GM19351 (cell line): Measurements from ENCODE around the gene GALNT9.

Experiments used
- ATAC-seq: cut with Tn5 transposase; IDR thresholded peaks from one replicate; pipeline ENCODE4 v1.9.1; 2021; ENCODE audit warnings: mild to moderate bottlenecking, moderate library complexity; ENCODE audit not compliant: unreplicated experiment

The GALNT9 gene

DNA sequence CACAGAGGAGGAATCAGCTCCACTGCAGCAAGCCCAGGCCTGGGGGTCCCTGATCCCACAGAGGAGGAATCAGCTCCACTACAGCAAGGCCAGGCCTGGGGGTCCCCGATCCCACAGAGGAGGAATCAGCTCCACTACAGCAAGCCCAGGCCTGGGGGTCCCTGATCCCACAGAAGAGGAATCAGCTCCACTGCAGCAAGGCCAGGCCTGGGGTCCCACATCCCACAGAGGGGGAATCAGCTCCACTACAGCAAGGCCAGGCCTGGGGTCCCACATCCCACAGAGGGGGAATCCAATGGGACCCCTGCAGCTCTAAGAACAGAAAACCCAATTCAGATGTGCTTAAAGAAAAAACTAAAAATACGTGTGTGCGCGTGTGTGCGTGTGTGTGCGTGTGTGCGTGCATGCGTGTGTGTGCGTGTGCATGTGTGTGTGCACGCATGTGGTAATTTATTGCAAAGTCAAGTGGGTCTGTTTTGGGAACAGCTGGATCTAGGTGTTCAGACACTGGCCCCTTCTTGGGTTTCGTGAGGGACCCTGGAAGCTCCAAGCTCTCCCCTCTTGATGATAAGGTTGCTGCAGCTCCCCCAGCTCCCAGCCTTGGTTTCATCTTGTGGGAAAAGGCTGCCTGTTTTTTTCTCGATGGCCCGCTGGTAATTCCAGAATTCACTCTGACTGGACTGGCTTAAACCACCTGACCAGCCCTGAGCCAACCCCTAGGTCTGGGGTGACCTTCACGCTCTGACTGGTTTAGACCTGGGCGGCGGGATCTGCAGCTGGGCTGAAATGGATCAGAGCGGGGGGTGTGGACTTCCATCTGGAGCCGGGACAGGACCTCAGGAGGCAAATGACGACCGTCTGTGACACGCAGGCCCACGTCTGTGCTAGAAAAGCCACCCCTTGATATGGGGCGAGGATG lies 47.1 kb downstream of the GALNT9 start:
- ATAC-seq: no peak

DNA sequence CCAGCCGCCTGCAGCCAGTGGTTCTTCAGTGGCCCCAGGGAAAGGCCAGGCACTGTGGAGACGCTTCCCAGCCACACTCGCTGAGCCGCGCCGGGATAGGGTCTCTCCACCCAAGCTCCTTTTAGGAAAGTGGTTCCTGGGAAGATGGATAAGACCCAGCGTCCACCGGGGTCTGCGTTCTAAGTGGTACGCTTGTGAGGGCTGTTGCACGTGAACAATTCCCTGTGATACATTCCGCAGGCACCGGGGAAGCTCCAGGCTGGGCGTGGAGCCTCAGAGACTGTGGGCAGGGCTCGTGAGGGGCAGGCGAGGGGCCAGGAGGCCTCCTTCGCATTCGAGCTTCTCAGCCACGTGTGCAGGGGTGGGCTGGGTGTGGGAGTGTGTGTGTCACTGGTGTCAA lies 48.4 kb downstream of the GALNT9 start:
- no peak for ATAC-seq

DNA sequence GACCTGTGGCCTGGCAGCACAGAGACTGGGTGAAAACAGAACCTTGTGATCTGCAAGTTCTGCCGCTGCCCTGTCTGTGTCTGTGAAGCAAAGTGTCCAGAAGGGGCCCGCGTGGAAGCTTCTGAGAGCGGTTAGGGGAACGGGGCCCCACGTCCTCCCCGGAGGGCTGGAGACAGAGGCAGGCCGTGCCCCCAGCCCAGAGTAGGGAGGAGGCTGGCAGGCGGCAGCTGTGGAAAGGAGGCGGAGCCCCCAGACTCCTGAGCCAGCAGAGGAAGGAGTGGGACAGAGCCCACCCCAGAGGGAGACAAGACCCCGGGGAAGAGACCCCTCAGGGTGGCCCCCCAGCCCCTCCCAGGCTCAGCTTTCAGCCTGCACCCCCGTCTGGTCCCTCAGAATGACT lies 49.0 kb downstream of the GALNT9 start:
- no peak for ATAC-seq

DNA sequence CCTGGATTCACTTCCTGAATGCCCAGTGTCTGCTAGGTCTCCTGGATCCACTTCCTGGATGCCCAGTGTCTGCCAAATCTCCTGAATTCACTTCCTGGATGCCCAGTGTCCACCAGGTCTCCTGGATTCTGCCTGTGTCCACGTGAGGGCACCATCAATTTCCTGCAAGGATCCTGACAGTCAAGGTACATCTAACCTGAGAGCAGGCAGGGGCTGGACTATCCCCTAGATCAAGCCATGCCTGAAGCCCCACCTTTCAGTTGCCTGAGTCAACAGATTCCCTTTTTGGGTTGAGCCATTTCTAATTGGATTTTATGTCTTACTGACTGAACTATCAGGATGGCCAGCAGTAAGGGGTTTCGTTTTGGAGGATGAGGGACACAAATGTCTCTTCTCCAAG lies 49.5 kb downstream of the GALNT9 start:
- ATAC-seq: no peak

DNA sequence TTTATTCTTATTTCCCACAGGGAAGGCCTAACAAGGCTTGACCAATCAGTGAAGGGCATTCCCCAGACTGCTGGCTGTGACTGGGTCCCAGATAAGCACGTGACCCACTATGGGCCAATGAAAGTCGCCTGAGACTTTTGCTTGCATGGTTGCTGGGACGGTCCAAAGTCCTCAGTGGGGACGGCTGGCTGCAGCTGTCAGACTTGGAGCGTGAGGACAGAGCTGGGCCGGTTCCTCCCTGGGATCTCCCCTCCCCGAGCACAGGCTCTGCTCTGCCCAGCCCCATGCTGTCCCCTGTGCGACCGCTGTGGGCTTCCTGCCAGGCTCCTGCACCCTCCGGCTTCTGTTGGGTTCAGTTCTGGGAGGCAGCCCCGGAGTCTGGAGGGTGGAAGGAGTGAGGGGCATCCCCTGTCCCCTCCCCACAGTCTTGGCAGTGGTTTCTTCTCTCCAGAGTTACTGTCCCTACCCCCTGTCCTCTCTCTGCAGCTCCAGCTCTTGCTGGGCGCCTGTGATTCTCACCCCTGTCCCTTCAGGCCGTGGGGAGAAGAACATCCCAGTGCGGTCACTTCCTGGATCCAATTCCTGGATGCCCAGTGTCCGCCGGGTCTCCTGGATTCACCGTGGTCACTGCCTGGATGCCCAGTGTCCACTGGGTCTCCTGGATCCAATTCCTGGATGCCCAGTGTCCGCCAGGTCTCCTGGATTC lies 50.1 kb downstream of the GALNT9 start:
- ATAC-seq: no peak

DNA sequence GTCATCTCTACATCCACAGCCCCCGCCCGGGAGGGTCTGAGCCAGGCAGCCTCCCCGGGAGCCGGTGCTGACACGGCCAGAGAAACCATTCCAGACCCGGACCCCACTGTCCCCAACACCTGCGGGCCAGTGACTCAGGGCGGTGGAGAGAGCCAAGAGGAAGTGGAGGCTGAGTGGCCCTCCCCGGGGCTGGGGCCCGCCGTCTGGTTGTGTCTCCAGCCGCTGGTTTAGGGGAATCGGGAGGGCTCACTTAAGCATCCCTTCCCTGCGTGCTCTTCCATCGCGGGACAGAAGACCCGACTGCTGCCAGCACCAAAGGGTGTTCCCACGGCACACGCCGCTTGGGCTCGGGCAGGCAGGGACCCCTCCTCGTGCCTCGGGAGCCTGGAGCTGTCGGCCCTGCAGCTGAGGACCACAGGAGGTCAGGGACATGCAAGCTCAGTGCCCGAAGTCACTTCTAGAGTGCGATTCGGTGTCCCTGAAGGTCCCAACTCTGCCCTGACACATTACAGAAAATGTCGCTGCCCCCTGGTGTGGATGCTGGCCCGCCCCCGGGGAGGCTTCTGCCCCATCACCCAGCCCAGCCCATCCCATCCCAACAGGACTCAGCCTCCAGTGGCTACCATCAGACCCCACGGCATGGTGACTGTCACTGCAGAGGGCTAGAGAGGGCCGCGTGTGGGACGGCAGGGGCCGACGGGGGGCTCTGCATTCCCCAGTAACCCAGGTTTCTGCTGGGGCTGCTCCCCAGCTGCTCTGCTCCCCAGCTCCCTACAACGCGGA lies 50.8 kb downstream of the GALNT9 start:
- ATAC-seq: no peak

DNA sequence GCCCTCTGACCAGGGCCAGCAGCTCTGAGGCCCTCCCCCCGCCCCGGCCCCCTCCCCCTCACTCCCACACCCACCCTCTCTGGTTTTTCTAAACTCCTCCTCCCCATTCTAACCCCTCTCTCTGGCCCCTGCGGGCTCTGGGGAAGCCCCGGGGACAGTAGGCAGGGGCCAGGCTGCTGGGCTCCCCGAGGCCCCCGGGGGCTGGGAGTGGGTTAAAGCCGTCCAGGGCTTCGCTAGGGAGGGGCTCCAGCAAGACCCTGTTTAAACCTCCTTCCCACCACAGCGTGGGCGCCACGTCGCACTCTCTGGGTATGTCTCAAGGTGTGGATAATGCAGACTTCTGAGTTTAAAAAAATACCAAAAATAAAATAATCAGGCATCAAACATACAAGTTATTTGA lies 51.4 kb downstream of the GALNT9 start:
- no peak for ATAC-seq

DNA sequence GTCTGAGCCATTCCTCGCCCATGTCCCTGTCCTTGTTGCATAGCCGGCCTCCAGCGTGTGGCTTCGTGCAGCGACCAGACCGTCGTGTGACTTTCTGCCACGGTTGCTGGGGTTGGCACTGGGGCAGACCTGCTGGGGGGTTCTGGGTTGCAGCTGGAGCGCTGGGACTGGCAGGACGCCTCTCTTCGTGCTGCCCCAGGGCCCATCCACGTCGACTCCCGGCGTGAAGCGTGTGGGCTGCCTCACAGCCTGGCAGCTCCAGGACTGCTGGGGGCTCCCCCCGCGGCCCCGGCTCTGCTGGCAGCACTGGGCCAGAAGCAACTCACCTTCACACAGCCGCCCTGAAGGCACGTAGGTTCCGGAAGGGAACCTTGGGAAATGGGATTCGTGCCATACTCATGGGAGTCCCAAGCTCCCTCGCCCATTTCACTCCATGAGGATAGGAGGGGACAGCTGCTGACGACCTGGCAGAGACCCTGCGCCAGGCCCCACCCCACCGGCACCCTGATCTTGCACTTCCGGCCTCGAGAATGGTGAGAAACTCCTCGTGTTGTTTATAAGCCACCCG lies 51.9 kb downstream of the GALNT9 start:
- no peak for ATAC-seq

DNA sequence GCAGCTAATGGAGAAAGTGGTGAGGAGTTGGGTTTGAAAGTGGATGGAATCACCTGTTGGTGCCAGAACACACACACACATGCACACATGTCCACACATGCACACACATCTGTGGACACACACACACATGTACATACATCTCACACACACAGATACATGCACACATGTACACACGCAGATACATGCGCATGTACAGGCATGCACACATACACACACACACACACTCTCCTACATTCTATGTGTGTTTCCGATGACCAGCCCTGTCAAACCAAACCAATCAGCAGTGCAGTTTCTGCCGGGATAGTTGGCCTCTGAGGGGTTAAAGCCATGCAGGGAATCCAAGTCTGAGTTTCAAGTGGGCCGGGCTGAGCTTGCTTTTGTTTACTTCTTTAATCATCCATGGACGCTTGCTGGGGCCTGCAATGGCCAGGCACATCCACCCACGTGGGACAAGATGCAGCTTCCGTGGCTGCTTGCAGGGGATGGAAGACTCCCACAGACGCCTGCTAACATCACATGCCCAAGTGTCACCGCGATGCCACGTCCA lies 52.5 kb downstream of the GALNT9 start:
- ATAC-seq: no peak

DNA sequence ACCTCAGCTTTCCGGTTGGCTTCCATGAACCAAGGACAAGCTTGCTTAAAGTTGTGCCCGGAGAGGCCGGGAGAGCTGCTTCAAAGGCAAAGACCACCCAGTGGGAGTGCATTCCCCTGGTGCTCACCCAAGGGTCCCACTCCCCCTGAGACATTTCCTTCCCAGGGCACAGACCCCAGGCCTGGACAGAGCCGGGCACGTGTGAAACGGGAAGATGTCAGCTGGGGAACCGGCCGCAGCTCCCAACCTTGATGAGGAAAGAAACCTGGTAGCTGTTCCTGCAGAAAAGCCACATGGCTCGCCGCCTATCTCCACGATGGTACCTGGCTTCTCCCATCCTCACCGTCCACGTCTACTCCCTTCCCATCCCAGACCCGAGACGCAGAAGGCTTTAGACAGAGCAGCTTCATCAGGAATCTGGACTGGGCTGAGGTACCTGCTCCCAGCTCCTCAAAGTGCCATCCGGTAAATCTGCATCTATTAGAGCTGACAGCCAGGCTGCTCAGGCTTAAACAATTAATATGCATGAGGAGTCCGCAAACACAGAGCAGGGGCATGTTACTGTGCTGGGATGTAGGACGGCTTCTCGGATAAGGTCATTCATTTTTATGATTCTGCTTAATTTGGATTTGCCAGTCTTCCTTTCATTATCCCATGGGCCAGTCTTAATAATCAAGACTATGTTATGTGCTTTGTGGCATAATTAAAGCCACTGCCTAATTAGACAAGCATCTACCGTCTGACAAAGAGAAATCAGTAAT lies 53.1 kb downstream of the GALNT9 start:
- ATAC-seq: no peak

DNA sequence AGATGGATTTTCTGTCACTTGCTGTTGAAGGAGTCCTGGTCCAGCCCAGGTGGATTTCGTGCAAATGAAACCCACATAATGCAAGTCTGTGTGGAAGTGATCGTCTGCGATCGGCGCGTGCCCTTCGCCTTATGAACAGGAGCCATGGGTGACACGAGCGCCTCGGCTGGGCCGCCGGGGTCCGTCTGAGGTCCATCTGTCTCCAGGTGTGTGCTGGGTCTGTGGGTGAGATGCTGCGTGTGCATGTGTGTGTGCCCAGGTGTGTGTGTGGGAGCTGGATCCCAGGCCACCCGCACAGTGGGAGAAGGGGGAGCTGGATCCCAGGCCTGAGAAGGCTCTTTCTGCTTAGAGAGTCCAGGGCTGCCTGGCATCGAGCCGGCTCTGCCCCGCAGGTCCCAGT lies 53.8 kb downstream of the GALNT9 start:
- no peak for ATAC-seq

DNA sequence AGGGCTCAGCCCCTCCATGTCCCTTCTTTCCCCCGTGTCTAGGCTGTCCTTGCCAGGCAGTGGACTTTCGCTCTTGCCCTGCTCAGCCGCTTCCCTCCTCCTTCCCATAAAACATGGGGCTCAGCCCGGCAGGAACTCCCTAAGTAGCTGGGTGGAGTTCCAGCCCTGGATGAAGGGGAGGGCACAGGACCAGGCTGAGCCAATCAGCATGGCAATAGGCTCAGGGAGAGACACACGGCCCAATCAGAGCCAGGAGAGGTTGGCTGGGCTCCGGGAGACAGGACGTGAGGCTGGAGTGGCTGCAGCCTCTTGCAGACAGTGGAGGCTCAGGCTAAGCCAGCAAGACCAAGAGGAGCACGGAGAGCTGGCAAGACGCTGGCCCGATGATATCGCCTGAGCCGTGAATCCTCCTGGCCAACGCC lies 54.3 kb downstream of the GALNT9 start:
- no peak for ATAC-seq

DNA sequence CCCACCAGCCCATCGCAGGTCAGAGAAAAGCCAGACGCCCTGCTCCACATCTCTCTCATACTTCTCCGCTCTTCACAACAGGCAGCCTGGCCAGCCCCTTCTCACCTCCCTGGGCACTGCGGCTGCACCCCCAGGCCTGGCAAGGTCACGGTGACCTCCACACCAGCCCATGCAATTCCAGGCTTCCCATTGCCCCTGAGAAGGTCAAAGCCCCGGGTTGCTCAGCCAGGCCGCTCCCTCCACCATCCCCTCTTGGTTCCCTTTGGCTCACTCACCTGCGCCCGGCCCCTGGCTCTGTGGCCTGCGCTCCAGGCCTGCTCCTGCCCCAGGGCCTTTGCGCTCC lies 55.4 kb downstream of the GALNT9 start:
- ATAC-seq: no peak

DNA sequence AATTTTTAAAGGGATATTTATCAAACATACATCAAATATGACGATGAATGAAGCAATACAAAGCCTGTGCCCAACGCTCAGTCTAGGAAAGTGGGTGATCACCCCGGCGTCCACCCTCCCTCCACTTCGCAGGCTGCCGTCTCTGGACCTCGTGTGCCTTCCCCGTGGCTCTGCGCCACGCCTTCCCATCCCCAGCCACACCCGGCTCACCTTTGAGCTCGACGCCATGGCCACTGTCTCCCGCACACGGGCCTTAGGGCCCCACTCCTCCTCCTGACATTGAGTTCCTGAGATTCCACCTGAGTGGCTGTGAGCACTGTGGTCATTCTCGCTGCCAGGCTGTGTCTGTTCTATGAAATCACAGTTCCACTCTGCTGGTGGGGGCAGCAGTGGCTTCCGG lies 56.7 kb downstream of the GALNT9 start:
- ATAC-seq: no peak

DNA sequence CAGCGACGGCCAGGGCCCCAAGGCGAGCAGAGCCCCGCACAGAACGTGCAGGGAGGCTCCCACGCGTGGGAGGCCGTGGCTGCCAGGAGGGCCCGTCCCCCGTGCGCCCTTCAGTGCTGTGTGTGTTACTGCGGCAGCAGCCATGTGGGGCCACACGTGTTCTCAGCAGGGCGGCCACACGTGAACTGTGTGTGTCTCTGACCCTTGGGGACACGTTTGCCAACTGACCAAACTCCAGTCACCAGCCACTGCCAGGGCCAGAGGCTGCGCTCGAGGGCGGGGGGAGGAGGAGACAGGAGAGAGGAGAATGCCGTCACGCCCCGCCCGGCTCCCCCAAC lies 57.7 kb downstream of the GALNT9 start:
- ATAC-seq: no peak

DNA sequence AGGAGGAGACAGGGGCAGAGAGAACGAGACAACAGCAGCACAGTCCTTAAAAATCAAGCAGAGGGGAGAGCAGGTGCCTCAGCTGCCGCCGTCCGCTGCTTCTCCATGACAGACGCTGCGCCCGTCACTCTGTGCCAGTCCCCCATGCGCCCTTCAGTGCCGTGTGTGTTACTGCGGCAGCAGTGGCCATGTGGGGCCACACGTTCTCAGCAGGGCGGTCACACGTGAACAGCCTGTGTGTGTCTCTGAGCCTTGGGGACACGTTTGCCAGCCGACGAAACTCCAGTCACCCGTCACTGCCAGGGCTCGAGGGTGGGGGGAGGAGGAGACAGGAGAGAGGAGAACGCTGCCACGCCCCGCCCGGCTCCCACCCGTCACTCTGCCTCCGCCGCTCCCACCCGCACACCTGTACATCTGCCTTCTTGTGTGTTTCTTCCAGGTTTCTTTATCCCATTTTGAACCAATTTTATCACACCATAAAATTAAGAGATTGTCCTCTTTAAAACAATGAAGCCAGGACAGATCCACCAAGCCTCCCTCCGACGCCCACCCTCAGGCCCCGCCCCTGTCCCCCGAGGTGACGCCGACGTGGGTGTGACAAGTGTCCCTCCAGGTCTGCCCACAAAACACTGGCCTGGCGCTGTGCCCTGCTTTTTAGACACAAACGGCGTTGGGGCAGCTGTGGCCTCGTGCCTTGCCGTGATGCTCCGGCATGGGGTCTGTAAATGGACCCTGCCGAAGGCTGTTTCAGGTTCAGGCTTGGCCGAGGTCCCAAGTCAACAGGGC lies 58.2 kb downstream of the GALNT9 start:
- no peak for ATAC-seq

DNA sequence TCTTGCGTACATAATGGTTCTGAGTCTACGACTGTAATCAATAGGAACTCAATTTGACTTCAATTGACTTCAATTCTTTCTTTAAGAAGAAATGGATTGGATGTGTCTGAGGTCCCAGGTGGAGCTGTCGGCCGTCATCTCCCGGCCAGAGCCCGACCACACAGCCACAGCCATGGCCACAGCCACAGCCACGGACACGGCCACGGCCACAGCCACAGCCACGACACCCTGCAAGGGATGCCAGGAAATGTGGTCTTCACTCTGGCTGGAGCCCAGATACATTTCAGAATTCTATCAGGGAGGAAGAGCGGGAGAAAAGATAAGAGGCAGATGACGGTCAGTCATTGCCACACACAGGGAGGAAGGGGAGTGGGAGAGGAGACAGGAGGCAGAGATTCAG lies 58.9 kb downstream of the GALNT9 start:
- no peak for ATAC-seq

DNA sequence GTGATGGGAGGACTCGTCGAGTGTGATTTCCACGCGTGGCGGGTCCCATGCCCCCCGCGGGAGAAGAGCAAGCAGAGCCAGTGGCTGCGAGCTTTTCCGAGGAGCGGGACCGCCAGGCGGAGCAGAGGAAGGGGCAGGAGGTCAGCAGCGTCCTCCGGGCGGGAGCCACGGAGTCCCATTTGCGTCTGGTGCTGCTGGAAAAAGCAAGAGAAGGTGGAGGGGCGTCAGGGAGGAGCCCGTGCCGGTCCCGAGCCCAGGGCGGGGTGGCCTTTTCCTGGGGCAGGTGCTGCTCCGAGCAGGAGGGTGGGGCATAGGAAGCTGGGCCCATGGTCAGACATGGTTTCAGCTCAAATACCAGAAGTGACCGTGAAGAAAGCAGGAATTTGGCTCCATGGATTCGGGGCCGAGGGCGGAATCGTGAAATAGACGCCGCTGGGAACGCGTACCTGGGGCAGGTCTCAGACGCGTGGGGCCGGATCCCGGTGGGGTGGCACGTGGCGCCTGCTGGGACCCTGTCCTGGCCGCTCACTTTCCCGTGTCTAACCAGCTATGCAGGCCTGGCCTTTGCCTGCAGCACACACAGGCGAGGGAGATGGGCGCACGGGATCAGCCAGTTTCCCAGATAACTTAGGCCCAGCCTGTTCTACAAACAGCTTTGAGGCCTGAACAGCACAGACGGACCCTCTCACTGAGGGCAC lies 60.0 kb downstream of the GALNT9 start:
- ATAC-seq: no peak

DNA sequence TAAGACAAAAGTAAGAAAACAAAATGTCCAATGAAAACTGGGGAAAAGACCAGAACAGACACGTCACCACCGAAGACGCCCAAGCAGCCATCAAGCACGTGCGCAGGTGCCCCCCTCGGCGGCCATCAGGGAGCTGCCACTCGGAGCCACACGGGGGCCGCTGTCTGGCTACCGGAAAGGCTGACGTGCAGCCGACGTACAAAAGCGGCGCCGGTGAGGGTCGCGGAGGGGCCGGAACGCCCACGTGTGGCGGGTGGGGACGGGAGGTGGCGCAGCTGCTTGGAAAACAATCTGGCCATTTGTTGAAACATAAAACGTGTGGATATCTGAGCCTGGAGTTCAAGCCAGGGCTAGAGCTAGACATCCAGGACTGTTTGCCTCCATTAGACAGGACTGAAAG lies 60.7 kb downstream of the GALNT9 start:
- ATAC-seq: no peak
